ENCODE measurements around the gene MRPL54. TPM values are rescaled to one million over a fixed set of nuclear protein-coding genes. Genes with fewer than 3 reads are reported as not detected.

The MRPL54 gene
- total RNA-seq, 1 experiment from 2014 or later: 85.7 TPM

- no peaks in the 10 kb centered on the region for H3K36me3 Mint-ChIP-seq (ENCODE audit: insufficient read depth, unreplicated experiment)
- H3K4me3 Mint-ChIP-seq (ENCODE audit: unreplicated experiment): no peak overlapping the region
- DNase-seq (ENCODE audit: unreplicated experiment): no peak
- H3K27ac Mint-ChIP-seq (ENCODE audit: low read depth, unreplicated experiment): no peak overlapping the region
- H3K4me1 Mint-ChIP-seq (ENCODE audit: insufficient read depth, unreplicated experiment): no peaks in the 10 kb centered on the region
- BruUV-seq (replicated peaks): no TSS peak
- intact Hi-C loops (cut with micrococcal nuclease): no loop called here
- H3K27me3 Mint-ChIP-seq (ENCODE audit: insufficient read depth, unreplicated experiment): peaks cover 24% of the 10 kb centered on the region
- peaks cover 15% of the 10 kb centered on the region for H3K9me3 Mint-ChIP-seq (ENCODE audit: unreplicated experiment)
- TF ChIP-seq CTCF (IDR thresholded peaks at IDR 0.05; ENCODE audit: unreplicated experiment): no peak
- POLR2A ChIA-PET: no interaction called here
- CTCF ChIA-PET: interaction anchor here (0.7 kb wide), 1 partner anchor 143 kb away, joined by 3 read pairs; no protein-coding TSS in a partner anchor
These were observed 29.6 kb downstream of the MRPL54 start for GRCh38 chr19:3792114-3792513.

- H3K4me1 Mint-ChIP-seq (ENCODE audit: insufficient read depth, unreplicated experiment): no peaks in the 10 kb centered on the region
- peaks cover 16% of the 10 kb centered on the region for H3K9me3 Mint-ChIP-seq (ENCODE audit: unreplicated experiment)
- peaks cover 24% of the 10 kb centered on the region for H3K27me3 Mint-ChIP-seq (ENCODE audit: insufficient read depth, unreplicated experiment)
- no peak for DNase-seq (ENCODE audit: unreplicated experiment)
- ChIA-PET CTCF (interaction anchor here (1.1 kb wide), 1 partner anchor 28 kb away, joined by 3 read pairs; no protein-coding TSS in a partner anchor), POLR2A (no interaction called here)
- no peak overlapping the region for H3K4me3 Mint-ChIP-seq (ENCODE audit: unreplicated experiment)
- no peaks in the 10 kb centered on the region for H3K36me3 Mint-ChIP-seq (ENCODE audit: insufficient read depth, unreplicated experiment)
- TF ChIP-seq CTCF (IDR thresholded peaks at IDR 0.05; ENCODE audit: unreplicated experiment): no peak
- BruUV-seq (replicated peaks): no TSS peak
- intact Hi-C loops (cut with micrococcal nuclease): no loop called here
- H3K27ac Mint-ChIP-seq (ENCODE audit: low read depth, unreplicated experiment): no peak overlapping the region
These were observed 31.3 kb downstream of the MRPL54 start for GRCh38 chr19:3793799-3794198.

GRCh38 chr19:3796358-3796757, 33.9 kb downstream of the MRPL54 start:
- no peak for TF ChIP-seq CTCF (IDR thresholded peaks at IDR 0.05; ENCODE audit: unreplicated experiment)
- DNase-seq (ENCODE audit: unreplicated experiment): no peak
- CTCF ChIA-PET: no interaction called here
- Mint-ChIP-seq H3K4me3 (ENCODE audit: unreplicated experiment) (no peak overlapping the region), H3K36me3 (ENCODE audit: insufficient read depth, unreplicated experiment) (no peaks in the 10 kb centered on the region), H3K4me1 (ENCODE audit: insufficient read depth, unreplicated experiment) (no peaks in the 10 kb centered on the region), H3K9me3 (ENCODE audit: unreplicated experiment) (peaks cover 8% of the 10 kb centered on the region), H3K27me3 (ENCODE audit: insufficient read depth, unreplicated experiment) (peaks cover 26% of the 10 kb centered on the region), H3K27ac (ENCODE audit: low read depth, unreplicated experiment) (no peak overlapping the region)
- BruUV-seq (replicated peaks): no TSS peak
- intact Hi-C loops (cut with micrococcal nuclease): no loop called here
- POLR2A ChIA-PET: no interaction called here

GRCh38 chr19:3798137-3798536, 35.7 kb downstream of the MRPL54 start:
- POLR2A ChIA-PET: no interaction called here
- BruUV-seq (replicated peaks): no TSS peak
- no peak overlapping the region for H3K4me3 Mint-ChIP-seq (ENCODE audit: unreplicated experiment)
- no peaks in the 10 kb centered on the region for H3K36me3 Mint-ChIP-seq (ENCODE audit: insufficient read depth, unreplicated experiment)
- no peak overlapping the region for H3K27ac Mint-ChIP-seq (ENCODE audit: low read depth, unreplicated experiment)
- H3K27me3 Mint-ChIP-seq (ENCODE audit: insufficient read depth, unreplicated experiment): peaks cover 41% of the 10 kb centered on the region
- intact Hi-C loops (cut with micrococcal nuclease): no loop called here
- CTCF ChIA-PET: no interaction called here
- H3K4me1 Mint-ChIP-seq (ENCODE audit: insufficient read depth, unreplicated experiment): no peaks in the 10 kb centered on the region
- H3K9me3 Mint-ChIP-seq (ENCODE audit: unreplicated experiment): peaks cover 8% of the 10 kb centered on the region
- no peak for TF ChIP-seq CTCF (IDR thresholded peaks at IDR 0.05; ENCODE audit: unreplicated experiment)
- no peak for DNase-seq (ENCODE audit: unreplicated experiment)
